Measurements from ENCODE around the gene C12orf76.

- TF ChIP-seq CTCF (IDR thresholded peaks at IDR 0.05; ENCODE audit: low read depth, low read length): no peak
- no peak for TF ChIP-seq EZH2phosphoT487 (IDR thresholded peaks at IDR 0.05; ENCODE audit: low read depth)
These were observed 42.9 kb upstream of the C12orf76 start for GRCh38 chr12:110091136-110091711.
